SK-N-SH treated with all-trans-retinoic acid at 6 μM for 48 hours (cell line): ENCODE results near the gene SEZ6L.

ENCODE experiments used
- ISL1 ChIP-seq: fragments of 250-450 bp; sonication (Bioruptor Pico); IDR thresholded peaks from 2 replicates; pipeline ENCODE4 v2.1.2; 2022; ENCODE audit warnings: mild to moderate bottlenecking, moderate library complexity
- PATZ1 ChIP-seq: fragments of 250-450 bp; sonication (Bioruptor Pico); IDR thresholded peaks from 2 replicates; pipeline ENCODE4 v1.8.0; 2020; ENCODE audit warnings: mild to moderate bottlenecking, moderate library complexity, borderline replicate concordance

GRCh38 chr22:26314171-26314570 is 144.9 kb downstream of the SEZ6L start:
- no peak for TF ChIP-seq PATZ1 (CRISPR knock-in tag)
- TF ChIP-seq ISL1 = no peak
